Measurements from ENCODE around the gene OR52N4. TPM values are rescaled to one million over a fixed set of nuclear protein-coding genes. Genes with fewer than 3 reads are reported as not detected.

The OR52N4 gene
- total RNA-seq, 2 experiments from 2014 or later = 0.89 to 1.1 TPM

DNA sequence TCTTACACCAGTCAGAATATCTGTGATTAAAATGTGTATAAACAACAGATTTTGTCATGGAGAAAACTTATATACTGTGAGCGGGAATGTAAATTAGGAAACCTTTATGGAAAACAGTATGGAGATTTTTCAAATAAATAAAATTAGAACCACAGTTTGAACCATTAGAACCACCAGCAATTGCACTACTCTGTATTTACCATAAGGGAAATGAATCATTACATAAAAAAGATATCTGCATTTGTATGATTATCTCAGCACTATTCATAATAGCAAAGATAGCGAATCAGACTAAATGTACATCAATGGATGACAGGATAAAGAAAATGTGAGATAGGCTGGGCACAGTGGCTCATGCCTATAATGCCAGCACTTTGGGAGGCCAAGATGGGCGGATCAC, 7.4 kb upstream of the OR52N4 start:
- no peak overlapping the region for H3K4me3 Mint-ChIP-seq
- ChIA-PET CTCF (no interaction called here), POLR2A (no interaction called here)
- no peak overlapping the region for H3K27ac Mint-ChIP-seq
- H3K9me3 Mint-ChIP-seq = peaks cover 4% of the 10 kb centered on the region
- no peaks in the 10 kb centered on the region for H3K36me3 Mint-ChIP-seq (ENCODE audit: low read depth)
- DNase-seq = no peak
- H3K27me3 Mint-ChIP-seq = peaks cover 16% of the 10 kb centered on the region
- H3K4me1 Mint-ChIP-seq = no peaks in the 10 kb centered on the region

DNA sequence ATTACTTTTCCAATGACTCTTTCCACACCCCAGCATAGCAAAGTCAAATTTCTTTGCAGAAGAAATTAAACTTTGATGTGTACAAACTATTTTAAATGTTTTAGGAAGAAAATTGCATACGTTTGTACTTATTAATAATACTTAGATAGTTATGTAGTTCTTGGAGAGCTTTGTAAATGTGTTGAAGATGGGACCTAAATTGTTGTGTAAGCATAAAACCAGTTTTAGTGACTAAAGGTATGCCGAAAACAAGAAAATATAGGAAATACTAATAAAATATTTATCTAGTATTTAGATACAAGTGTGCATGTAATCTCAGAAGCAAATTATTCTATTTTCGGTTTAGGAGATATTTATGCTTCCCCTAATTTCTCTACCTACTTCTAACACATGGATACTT, 4.2 kb upstream of the OR52N4 start:
- CTCF ChIA-PET = no interaction called here
- no peaks in the 10 kb centered on the region for H3K4me1 Mint-ChIP-seq
- no peaks in the 10 kb centered on the region for H3K36me3 Mint-ChIP-seq (ENCODE audit: low read depth)
- no peak for DNase-seq
- H3K27me3 Mint-ChIP-seq = peaks cover 4% of the 10 kb centered on the region
- H3K27ac Mint-ChIP-seq = no peak overlapping the region
- H3K4me3 Mint-ChIP-seq = no peak overlapping the region
- POLR2A ChIA-PET = no interaction called here
- no peaks in the 10 kb centered on the region for H3K9me3 Mint-ChIP-seq

DNA sequence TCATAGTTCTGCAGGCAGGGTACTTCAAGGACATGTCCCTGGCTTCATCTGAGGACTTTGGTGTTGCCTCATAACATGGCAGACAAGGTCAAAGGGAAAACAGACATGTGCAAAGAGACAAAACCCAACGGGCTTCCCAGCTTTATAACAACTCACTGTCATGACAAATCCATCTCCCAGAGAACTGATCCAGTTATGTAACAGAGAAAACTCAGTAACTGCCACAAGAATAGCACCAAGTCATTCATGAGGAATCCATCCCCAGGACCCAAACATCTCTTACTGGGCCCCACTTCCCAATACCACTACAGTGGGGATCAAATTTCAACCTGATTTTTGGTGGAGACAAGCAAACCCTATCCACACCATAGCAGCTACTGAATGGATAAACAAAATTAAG, 13.0 kb downstream of the OR52N4 start:
- CTCF ChIA-PET = no interaction called here
- Mint-ChIP-seq H3K36me3 (ENCODE audit: low read depth) (no peaks in the 10 kb centered on the region), H3K27me3 (no peaks in the 10 kb centered on the region), H3K4me1 (no peaks in the 10 kb centered on the region), H3K27ac (no peak overlapping the region), H3K4me3 (no peak overlapping the region), H3K9me3 (no peaks in the 10 kb centered on the region)
- DNase-seq = no peak
- POLR2A ChIA-PET = no interaction called here

DNA sequence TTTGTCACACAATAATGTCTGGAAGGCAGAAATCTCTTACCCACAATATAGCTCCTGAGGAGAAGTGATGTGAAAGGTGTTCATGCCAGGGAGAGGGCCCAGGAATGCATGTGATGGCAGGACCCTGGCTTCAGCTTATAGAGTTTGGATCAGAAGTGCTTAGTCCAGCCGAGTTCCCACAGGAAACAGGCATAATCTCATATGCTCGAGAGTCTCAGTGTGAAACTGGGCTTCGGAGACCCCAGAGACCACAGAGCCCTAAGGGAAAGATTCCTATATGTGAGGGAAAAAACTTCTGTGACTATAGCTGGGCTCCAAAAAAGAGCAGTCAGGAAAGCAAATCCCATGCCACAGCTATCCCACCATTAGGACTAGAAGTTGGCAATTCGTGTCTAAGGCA, 29.2 kb downstream of the OR52N4 start, which contains the start of gene OR52N5:
OR52N5 (minus strand) TSS at position 101 of the 400 bp plus-strand sequence. CDS start 4,721 bp downstream, outside the sequence.
- Mint-ChIP-seq H3K27me3 (peaks cover 2% of the 10 kb centered on the region), H3K9me3 (no peaks in the 10 kb centered on the region), H3K36me3 (ENCODE audit: low read depth) (no peaks in the 10 kb centered on the region), H3K4me1 (no peaks in the 10 kb centered on the region), H3K4me3 (no peak within 1 kb of the TSS), H3K27ac (no peak within 1 kb of the TSS)
- CTCF ChIA-PET = no interaction called here
- POLR2A ChIA-PET = no interaction called here
- DNase-seq = no peak

DNA sequence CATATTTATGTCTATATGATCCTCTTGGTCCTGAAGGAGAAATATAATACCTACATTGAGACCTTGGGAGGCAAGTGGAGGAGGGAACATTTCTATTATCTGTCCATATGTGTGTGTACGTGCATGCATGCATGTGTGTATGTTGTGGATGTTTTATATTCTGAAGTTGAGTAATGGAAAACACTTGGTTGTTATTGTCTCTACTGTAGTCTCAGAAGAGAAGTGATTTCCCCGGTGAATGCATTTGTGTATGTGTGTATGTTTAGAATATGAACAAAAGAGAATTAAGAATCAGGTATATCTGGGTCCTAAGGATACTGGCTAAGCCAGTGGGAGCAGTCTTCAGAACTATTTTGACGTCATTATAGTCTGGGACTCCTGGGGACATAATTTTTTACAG, 37.1 kb downstream of the OR52N4 start, which contains the start of gene OR52N1:
OR52N1 (minus strand) TSS at position 101 of the 400 bp plus-strand sequence. CDS start 2,449 bp downstream, outside the sequence.
- H3K36me3 Mint-ChIP-seq (ENCODE audit: low read depth) = no peaks in the 10 kb centered on the region
- H3K4me3 Mint-ChIP-seq = no peak within 1 kb of the TSS
- no peaks in the 10 kb centered on the region for H3K4me1 Mint-ChIP-seq
- peaks cover 15% of the 10 kb centered on the region for H3K27me3 Mint-ChIP-seq
- H3K9me3 Mint-ChIP-seq = no peaks in the 10 kb centered on the region
- ChIA-PET CTCF (no interaction called here), POLR2A (no interaction called here)
- DNase-seq = no peak
- H3K27ac Mint-ChIP-seq = no peak within 1 kb of the TSS

DNA sequence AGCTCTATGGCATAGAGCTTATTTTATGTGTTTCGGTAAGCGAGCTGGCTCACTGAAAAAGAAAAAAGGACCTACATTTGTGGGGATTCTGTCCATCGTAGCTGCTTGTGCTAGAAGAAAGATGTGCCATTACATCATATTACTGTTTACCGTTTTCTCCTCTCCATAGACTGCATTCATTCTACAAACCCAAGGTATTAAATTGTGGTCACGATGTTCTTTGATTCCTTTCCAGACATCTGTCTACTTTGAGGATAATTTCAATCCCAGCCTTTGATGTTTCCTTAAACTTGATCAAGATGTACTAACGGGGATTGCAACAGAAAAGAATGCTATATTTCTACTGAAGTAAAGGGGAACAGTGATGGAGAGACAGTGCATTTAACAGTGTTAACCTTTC, 42.5 kb downstream of the OR52N4 start:
- Mint-ChIP-seq H3K27me3 (peaks cover 16% of the 10 kb centered on the region), H3K36me3 (ENCODE audit: low read depth) (no peaks in the 10 kb centered on the region), H3K4me1 (no peaks in the 10 kb centered on the region), H3K27ac (no peak overlapping the region), H3K9me3 (no peaks in the 10 kb centered on the region), H3K4me3 (no peak overlapping the region)
- CTCF ChIA-PET = no interaction called here
- no peak for DNase-seq
- POLR2A ChIA-PET = no interaction called here

DNA sequence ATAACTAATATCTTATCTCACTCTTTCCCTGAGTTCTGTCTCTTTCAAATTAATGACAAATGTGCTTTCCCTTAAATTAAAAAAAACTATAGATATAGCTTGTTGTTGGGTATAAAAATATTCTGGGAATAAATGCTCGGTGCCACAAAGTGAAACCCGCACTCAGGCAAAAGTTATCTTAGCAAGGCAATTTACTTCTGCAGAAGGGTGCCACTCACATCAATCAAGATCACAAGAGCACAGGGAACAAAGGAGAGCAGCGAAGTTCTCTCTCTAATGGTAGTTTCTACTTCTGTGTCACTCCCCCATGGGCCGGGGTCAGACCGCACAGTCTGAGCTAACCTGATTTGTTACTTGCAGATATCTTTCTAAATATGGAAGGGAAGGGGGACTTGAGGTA, 49.9 kb downstream of the OR52N4 start:
- Mint-ChIP-seq H3K27me3 (peaks cover 25% of the 10 kb centered on the region), H3K4me3 (no peak overlapping the region), H3K36me3 (ENCODE audit: low read depth) (no peaks in the 10 kb centered on the region), H3K4me1 (peaks cover 8% of the 10 kb centered on the region), H3K9me3 (no peaks in the 10 kb centered on the region), H3K27ac (no peak overlapping the region)
- ChIA-PET POLR2A (no interaction called here), CTCF (no interaction called here)
- no peak for DNase-seq

Other genes starting within 250 kb of the OR52N4 start
- gene UBQLN3, start 244.3 kb upstream of the OR52N4 start, total RNA-seq = not detected
- gene UBQLNL, start 237.5 kb upstream of the OR52N4 start, total RNA-seq = under 1 TPM; 0.25 to 0.45 TPM
- under 1 TPM in 1 of 2 experiments, not detected in 1; 0.37 TPM for gene OR52H1, start 205.7 kb upstream of the OR52N4 start, total RNA-seq
- gene OR52B6, start 173.4 kb upstream of the OR52N4 start, total RNA-seq = not detected
- under 1 TPM; 0.07 to 0.37 TPM for gene TRIM6, start 157.6 kb upstream of the OR52N4 start, total RNA-seq
- gene TRIM34, start 129.2 kb upstream of the OR52N4 start, total RNA-seq = 10 to 100 TPM; 12.7 to 13.9 TPM
- gene TRIM5, start 69.2 kb upstream of the OR52N4 start, total RNA-seq = 10 to 100 TPM; 26.2 to 31.1 TPM
- gene TRIM22, start 64.5 kb upstream of the OR52N4 start, total RNA-seq = 100 to 1,000 TPM; 317 to 367 TPM
- under 1 TPM; 0.31 to 0.40 TPM for gene OR56B1, start 17.8 kb upstream of the OR52N4 start, total RNA-seq
- not detected for gene OR52N5, start 29.1 kb downstream of the OR52N4 start, total RNA-seq
- gene OR52N1, start 37.0 kb downstream of the OR52N4 start, total RNA-seq = not detected
- not detected for gene OR52N2, start 54.7 kb downstream of the OR52N4 start, total RNA-seq
- not detected for gene OR52E6, start 87.7 kb downstream of the OR52N4 start, total RNA-seq
- not detected for gene OR52E8, start 103.4 kb downstream of the OR52N4 start, total RNA-seq
- gene OR52E4, start 126.4 kb downstream of the OR52N4 start, total RNA-seq = not detected
- gene OR52E5, start 139.0 kb downstream of the OR52N4 start, total RNA-seq = not detected
- gene OR56A3, start 188.0 kb downstream of the OR52N4 start, total RNA-seq = not detected
- not detected for gene OR56A5, start 214.3 kb downstream of the OR52N4 start, total RNA-seq
- gene OR52L1, start 232.7 kb downstream of the OR52N4 start, total RNA-seq = not detected

Data from activated CD4-positive, alpha-beta T cell treated with anti-CD3 and anti-CD28 coated beads, Interleukin-2, amount 10 ng/mL, durations not matched to agents 7 days and 5 days (primary cell).